Astrocyte of the cerebellum (primary cell): ENCODE results near the gene RMDN3.

Source experiments
- DNase-seq: peaks from one replicate; pipeline ENCODE4 v3.0.0-alpha.2; 2011; ENCODE audit warnings: low read depth
- H3K4me3 ChIP-seq: 2 replicates; pipeline ENCODE4 v1.5.1; 2011; ENCODE audit warnings: mild to moderate bottlenecking, low read depth, low read length, moderate library complexity
- in situ Hi-C: cut with HindIII; loops from 2 replicates; pipeline ENCODE4 v1.10.0; 2017; ENCODE audit warnings: low sequenced_read_pairs
- TF ChIP-seq, protein P1 (sequence below): IDR thresholded peaks from 2 replicates; pipeline ENCODE4 v1.5.1; 2012; ENCODE audit warnings: low read length, low read depth, moderate library complexity, mild to moderate bottlenecking; ENCODE audit errors: missing control alignments

RMDN3 gene

GRCh38 chr15:40693904-40694687, 61.0 kb downstream of the RMDN3 start:
- in situ Hi-C loops, result no loop called here
- peak overlapping the region; percentile 90 for H3K4me3 ChIP-seq
- no peak for DNase-seq
- TF ChIP-seq, protein P1, sequence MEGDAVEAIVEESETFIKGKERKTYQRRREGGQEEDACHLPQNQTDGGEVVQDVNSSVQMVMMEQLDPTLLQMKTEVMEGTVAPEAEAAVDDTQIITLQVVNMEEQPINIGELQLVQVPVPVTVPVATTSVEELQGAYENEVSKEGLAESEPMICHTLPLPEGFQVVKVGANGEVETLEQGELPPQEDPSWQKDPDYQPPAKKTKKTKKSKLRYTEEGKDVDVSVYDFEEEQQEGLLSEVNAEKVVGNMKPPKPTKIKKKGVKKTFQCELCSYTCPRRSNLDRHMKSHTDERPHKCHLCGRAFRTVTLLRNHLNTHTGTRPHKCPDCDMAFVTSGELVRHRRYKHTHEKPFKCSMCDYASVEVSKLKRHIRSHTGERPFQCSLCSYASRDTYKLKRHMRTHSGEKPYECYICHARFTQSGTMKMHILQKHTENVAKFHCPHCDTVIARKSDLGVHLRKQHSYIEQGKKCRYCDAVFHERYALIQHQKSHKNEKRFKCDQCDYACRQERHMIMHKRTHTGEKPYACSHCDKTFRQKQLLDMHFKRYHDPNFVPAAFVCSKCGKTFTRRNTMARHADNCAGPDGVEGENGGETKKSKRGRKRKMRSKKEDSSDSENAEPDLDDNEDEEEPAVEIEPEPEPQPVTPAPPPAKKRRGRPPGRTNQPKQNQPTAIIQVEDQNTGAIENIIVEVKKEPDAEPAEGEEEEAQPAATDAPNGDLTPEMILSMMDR, result no peak

GRCh38 chr15:40691737-40692136, 63.3 kb downstream of the RMDN3 start:
- no peak overlapping the region for H3K4me3 ChIP-seq
- TF ChIP-seq, protein P1, result no peak
- in situ Hi-C loops, result no loop called here
- DNase-seq, result no peak

- no peak overlapping the region for H3K4me3 ChIP-seq
- in situ Hi-C loops, result no loop called here
- DNase-seq, result no peak
- TF ChIP-seq, protein P1, result no peak
Measured at GRCh38 chr15:40688932-40689799, 65.9 kb downstream of the RMDN3 start.
